LNCAP (cell line): Measurements from ENCODE around the gene IFIT5.
A peak's percentile ranks its signal among the peaks of the same experiment; 100 is the strongest.

ENCODE experiments used
- TF ChIP-seq, protein P1 (sequence below): fragments of 450-650 bp; IDR thresholded peaks from 2 replicates; pipeline ENCODE4 v1.5.1; 2017; ENCODE audit warnings: mild to moderate bottlenecking

Gene IFIT5, protein sequence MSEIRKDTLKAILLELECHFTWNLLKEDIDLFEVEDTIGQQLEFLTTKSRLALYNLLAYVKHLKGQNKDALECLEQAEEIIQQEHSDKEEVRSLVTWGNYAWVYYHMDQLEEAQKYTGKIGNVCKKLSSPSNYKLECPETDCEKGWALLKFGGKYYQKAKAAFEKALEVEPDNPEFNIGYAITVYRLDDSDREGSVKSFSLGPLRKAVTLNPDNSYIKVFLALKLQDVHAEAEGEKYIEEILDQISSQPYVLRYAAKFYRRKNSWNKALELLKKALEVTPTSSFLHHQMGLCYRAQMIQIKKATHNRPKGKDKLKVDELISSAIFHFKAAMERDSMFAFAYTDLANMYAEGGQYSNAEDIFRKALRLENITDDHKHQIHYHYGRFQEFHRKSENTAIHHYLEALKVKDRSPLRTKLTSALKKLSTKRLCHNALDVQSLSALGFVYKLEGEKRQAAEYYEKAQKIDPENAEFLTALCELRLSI

DNA sequence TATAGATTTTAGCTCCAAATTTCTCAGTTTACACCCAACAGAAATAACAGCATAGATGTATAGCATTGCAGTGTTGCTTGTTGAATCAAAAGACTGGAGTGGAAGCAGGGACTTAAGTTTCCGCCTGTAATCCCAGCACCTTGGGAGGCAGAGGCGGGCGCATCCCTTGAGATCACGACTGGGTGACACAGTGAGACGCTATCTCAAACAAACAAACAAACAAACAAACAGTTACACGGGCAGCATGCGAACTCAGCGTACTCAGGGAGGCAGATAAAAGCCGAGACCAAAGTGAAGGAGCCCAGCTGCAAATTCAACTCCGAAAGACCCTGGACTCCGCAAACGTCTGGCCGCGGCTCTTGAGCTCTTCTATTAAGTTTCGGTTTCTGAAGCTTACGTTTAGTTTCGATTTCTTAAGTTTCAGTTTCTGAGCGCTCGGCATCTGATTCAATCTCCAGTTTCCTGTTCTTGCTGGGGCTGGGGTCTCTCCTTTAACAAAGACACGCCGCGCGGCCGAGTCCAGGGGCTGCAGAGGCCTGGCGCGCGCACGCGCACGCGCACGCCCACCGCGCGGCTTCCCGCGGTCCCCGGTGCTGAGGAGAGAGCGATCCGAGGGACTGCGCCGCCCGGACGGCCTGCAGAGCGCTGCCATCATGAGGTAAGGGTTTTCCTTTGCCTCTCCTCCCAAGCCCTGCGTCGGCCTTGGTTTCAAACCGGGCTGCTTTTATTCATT, at the start of gene IFIT5:
Gene IFIT5, plus strand, starts transcription at position 423 of the 733 bp plus-strand sequence. Its CDS starts 231 bp downstream, at position 654.
- TF ChIP-seq, protein P1, sequence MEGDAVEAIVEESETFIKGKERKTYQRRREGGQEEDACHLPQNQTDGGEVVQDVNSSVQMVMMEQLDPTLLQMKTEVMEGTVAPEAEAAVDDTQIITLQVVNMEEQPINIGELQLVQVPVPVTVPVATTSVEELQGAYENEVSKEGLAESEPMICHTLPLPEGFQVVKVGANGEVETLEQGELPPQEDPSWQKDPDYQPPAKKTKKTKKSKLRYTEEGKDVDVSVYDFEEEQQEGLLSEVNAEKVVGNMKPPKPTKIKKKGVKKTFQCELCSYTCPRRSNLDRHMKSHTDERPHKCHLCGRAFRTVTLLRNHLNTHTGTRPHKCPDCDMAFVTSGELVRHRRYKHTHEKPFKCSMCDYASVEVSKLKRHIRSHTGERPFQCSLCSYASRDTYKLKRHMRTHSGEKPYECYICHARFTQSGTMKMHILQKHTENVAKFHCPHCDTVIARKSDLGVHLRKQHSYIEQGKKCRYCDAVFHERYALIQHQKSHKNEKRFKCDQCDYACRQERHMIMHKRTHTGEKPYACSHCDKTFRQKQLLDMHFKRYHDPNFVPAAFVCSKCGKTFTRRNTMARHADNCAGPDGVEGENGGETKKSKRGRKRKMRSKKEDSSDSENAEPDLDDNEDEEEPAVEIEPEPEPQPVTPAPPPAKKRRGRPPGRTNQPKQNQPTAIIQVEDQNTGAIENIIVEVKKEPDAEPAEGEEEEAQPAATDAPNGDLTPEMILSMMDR: no peak

DNA sequence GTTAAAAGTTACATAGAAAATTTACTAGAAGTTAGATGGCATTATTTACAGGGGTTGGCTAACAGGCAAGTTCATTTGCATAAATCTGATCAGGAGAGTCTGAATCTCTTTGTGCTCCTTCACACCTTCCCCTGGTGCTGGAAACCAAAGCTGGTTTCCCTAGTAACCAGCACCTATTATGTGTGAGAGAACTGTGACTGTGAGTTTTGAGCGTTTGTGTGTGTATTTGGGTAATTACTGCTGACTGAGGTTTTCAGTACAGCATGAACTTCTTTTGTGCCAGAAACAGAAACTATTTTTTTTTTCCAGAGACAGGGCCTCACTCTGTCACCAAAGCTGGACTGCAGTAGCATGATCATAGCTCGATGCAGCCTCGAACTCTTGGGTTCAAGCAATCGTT, 46.8 kb upstream of the IFIT5 start:
- TF ChIP-seq, protein P1: no peak

DNA sequence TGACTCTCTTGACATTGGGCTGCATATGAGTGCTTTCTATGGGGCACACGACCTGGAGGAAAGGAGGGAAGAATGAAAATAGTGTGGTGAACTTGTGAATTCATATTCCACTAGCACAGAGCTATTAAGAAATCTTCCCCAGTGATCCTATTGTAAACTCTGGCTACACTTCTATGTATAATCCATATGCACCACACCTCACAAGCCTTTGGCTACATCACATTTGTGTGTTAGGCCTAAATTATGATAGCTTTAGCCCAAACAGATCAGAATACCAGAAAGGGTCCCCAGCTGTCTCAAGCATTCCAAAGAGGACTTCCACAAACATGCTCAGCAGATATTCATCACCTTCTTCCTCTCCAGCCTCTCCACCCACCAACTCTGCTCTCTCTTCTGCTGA, 46.2 kb upstream of the IFIT5 start:
- TF ChIP-seq, protein P1: no peak

DNA sequence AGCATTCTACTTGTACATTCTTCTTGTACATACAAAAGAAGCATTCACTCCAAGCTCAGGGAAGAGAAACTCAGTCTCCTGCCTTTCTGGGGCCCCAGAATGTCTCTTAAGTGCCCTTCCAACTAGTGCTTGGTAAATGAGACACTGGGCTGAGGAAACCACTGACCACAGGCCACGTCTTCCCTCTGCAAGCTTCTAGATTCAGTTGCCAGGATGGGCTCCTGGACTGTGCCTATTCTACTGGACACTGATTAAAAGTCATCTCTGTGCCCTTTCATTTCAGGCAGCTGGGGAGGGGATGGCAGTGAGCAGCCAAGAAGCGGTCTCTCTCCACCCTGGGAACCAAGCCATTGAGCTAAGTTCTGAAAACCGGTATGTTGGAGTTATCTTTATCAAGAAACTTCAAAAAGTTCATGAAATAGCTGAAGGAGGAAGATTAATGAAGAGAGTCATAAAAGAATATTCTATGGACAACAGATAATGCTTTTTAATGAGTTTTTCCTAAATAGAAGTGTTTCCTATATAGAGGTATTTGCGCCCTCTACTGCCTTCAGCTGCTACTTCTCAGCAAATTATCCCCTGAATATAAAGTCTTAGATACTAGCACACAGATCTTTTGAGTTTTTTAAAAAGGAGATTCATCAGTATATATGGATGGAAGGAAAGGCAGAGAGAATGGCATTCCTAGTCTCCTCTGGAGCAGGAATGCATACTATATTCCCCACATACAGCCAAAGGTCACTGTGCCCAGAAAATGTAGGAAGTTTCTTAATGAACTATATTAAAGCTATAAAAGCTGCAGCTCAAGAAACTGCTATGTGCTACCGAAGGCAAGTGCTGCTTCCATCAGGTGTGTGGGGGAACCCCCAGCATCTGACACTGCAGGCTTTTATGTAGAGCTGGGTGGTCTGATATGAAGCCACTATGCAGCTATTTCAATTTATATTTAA, 44.9 kb upstream of the IFIT5 start:
- TF ChIP-seq, protein P1: peak; percentile 46

DNA sequence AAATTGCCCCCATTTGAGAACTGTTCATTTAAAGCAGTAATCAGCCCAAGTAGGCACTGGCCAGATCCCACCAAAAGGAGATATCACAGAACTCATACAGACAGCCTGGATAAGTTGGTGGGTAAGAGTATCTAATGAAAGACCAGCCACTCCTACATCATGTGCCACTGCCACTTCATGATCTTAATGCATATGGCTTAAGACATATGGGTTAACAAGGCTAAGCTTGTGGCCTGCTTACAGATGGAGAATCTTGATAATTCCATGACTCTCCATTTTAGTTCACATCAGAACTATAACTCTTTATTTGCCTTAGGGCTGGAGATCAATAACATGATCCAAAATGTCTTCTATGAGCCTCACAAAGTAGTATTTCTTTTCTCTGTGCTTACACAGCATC, 43.3 kb upstream of the IFIT5 start:
- TF ChIP-seq, protein P1: no peak

DNA sequence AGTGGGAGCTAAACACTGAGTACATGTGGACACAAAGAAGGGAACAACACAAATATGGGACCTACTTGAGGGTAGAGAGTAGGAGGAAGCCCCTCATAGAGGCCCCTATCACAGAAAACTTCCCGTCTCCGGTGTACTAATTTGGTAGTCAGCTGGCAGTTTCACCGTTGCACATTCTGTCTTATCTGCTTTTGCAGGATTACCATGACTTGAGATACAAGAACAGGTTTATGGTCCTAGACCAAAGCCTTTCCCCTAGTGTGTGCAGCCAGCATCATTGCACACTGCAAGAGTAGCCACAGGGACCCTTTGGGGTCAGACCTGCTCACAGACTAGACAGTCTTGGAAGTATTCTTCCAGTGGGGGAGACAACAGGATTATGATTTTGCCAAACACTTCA, 42.4 kb upstream of the IFIT5 start:
- TF ChIP-seq, protein P1: no peak
